NCI-H774 (cell line): ENCODE data around the gene KCNT1.
A peak's percentile ranks its signal among the peaks of the same experiment; 100 is the strongest.

Experiments used
- DNase-seq: peaks from one replicate; lab custom pipeline; 2025; lab: John Stamatoyannopoulos, UW

Gene KCNT1

GRCh38 chr9:135699440-135699839, 2.5 kb upstream of the KCNT1 start, which contains the start of gene SOHLH1:
Gene SOHLH1, minus strand, starts transcription at chr9:135699481. Its CDS starts 14 bp downstream, at chr9:135699467.
- no peak for DNase-seq

DNA sequence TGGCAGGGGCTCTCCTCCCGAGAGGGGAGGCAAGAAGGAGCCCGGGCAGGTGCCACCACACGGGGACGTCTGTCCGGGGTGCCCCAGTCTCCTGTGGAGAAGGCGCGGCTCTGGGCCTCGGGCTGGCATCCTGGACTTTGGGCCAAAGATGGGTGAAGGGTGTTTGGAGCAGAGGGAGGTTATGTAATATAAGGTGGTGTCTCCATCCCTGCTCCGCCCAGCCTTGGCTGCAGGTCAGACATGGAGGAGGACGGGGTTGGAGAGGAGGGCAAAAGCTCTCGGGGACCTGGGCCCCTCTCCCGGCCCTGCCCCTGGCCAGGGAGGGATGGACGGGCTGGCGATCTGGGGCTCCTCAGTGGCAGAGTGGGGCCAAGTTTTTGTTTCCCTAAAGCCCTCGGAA, 1.5 kb upstream of the KCNT1 start:
- DNase-seq, result no peak

GRCh38 chr9:135701067-135701958, 672 bp upstream of the KCNT1 start:
- no peak for DNase-seq

GRCh38 chr9:135703726-135704125, 1.7 kb downstream of the KCNT1 start:
- DNase-seq, result no peak

DNA sequence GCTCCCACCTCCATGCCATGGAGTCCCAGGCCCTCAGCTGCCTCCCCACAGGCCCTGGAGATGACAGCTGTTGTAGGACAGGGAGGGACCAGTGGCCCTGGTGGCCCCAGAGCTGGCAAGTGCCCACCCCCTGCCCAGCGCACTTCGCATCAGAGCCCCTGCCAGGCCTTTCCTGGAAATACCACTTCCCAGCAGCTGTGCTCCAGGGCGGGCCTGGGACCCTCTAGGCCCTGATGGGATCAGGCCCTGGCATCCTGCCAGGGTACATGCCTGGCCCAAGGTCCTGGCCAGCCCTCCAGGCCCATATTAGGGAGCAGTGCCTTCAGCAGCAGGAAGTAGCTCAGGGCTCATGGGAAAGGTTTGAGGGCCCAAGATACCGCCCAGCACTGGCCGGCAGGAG, 2.5 kb downstream of the KCNT1 start:
- no peak for DNase-seq

DNA sequence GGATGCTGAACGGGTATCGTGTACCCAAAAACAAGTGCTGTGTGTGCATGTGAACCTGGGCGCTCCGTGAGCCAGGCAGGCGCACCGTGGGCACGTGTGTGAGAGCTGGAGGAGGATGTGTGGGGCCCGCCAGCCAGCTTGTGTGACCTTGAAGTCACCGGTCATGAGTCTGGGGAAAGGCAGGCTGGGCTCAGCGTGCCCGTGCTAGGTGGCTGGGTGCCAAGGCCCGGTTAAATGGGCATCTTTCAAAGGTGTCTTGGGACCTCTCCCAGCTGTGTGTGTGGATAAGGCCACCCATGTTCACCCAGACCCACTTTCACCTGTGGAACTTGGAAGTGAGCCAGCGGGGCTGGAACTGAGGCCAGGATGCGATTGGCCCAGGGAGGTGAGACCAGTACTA, 3.4 kb downstream of the KCNT1 start:
- DNase-seq, result no peak

- no peak for DNase-seq
Measured at GRCh38 chr9:135706288-135706687, 4.3 kb downstream of the KCNT1 start.

GRCh38 chr9:135707252-135708138, 5.5 kb downstream of the KCNT1 start:
- no peak for DNase-seq

DNA sequence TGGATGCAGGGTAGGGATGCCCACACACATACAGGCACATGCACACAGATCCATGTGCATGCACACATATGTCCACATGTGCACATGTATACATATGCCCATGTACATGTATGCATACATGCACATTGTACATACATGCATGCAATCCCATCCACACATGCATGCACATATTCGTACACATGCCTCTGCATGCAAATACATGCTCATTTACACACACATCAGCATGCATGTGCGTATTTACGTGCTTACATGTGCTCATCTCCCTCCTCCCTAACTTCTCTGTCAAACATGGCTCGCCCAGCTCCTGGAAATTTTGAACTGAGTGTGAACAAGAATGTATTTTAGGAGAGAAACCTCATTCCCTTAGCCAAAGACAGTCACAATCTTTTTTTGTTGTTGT, 6.2 kb downstream of the KCNT1 start:
- no peak for DNase-seq

GRCh38 chr9:135711391-135711790, 9.4 kb downstream of the KCNT1 start:
- peak; percentile 48 for DNase-seq

GRCh38 chr9:135711881-135712280, 9.9 kb downstream of the KCNT1 start:
- no peak for DNase-seq

DNA sequence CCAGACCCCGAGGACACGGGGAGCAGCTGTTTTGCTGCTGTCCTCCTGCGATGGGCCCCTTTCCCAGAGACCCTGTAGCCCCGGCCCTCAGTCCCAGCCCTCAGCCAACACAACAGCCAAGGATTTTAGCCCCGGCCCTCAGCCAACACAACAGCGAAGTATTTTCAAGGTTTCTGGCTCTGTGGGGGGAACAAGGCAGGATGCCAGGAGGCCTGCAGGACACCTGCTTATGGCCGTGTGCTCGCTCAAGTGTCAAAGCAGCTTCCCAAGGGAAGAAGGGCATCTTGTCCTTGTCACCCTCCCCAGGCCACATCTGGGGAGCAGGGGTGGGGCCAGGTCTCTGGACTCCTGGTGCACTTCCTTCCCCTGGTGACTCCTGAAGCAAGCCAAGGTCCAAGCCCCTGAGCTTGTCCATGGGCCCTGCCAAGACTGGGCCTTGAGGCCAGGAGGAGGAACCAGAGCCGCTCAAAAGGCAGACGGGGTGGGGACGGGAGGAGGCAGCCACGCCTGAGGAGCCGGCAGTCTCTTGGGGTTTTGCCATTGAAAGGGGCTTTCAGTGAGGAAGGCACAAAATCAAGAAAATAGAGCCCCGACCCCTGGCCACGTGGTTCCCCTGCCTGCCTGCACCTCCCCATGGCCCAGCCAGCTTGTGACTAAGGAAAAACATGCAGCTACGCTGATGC, 10.8 kb downstream of the KCNT1 start:
- no peak for DNase-seq

DNA sequence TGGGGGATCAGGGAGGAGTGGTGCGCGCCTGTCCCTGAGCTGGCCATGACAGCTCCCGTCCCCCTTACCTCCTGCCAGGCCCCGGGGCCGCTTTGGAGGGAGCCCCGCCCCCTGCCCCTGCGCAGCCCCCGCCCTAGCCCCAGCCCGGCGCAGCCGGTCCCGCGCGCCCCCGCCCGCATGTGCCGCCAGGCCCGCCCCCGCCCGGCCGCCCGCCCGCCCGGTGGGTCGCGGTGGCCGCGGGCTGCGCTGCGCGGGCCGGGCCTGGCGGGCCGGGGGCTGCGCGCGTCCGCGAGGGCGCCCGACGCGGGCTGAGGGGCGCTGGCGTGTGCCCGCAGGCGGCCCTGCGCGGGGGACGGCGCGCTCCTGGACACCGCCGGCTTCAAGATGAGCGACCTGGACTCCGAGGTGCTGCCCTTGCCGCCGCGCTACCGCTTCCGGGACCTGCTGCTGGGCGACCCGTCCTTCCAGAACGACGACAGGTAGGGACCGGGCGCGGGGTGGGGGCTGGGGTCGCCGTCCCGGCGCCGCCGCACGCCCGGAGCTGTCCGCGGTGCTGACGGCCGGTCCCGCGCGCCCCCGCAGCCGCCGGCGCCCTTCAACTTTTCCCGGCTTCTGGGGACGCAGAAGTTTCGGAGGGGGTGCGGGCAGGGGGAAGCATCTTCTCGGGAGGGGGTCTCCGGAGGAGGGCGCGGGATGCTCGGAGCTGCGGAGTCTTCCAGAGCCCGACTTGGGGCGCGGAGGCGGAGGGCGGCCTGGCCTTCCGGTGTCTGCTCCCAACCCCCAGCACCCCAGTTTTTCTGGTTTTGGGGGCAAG, 12.5 kb downstream of the KCNT1 start:
- no peak for DNase-seq

GRCh38 chr9:135715056-135715595, 13.1 kb downstream of the KCNT1 start:
- DNase-seq, result no peak

DNA sequence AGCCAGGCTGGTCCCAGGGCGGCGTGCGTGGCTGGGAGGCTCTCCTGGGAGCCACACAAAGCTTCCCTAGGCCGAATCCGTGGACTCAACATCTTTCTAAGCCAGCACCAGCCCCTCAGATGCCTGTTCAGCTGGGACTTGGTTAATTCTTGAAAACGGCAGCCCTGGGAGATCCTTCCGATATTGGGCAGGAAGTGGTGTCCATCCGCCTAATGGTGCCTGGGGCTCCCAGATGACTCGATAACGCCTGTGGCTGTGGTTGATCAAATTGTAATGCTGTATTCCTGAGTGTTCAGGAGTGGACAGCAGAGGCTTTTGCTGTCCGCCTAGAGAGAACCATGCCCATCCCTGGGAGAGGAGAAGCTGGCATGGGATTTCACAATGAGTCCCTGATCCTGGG, 14.1 kb downstream of the KCNT1 start:
- DNase-seq, result no peak

- DNase-seq, result no peak
Measured at GRCh38 chr9:135717410-135717809, 15.4 kb downstream of the KCNT1 start.

DNA sequence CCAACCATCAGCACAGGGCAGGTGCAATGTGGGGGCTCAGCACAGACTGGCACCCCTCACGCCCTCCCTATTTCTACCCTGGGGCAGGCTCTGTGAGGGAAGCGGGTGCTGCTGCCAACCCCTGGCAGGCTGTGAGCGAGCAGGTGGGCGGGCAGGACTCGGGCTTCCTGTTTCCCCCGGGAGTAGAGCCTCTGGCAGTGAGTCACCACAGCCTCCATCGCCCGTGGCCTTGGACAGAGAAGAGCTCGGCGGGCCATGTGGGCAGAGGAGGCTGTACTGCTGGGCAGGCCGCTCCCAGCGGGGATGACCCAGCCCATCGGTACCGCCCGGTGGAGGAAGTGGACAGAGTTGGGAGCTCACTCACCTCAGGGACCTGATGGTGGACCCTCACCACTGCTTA, 16.6 kb downstream of the KCNT1 start:
- DNase-seq, result no peak

DNA sequence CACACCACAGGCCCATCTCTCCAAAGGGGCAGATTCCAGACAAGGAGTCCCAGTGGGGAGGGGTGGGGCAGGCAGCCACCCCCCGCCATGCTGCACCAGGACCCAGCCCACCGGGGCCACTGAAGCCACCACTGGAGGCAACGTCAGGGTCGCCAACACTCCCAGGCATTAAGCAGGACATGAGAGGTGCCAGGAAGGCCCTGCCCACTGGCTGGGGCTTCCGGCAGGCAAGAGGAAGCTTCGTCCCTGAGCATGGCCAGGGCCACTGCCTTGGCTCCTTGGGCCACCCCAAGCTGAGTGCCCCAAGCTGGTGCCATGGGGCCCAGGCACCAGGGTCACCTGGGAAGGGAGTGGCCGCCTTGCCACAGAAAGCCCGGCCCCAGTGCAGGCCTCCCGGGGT, 17.5 kb downstream of the KCNT1 start:
- DNase-seq, result no peak

DNA sequence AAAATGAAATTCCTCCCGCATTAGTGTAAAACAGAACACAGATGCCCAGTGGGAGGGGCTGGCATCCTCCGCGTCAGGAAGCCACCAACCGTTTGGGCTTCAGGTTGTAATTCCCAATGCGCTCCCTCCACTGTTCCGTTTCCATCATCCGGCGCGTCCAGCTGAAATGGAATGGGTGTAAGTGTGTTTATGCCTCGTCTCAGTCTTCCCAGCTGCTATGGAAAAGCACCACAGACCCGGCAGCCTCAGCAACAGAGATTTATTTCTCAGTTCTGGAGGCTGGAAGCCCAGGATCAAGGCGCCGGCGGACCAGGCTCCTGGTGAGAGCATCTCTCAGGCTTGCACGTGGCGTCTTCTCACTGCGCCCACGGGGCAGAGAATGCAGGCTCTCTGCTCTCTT, 20.4 kb downstream of the KCNT1 start:
- no peak for DNase-seq

DNA sequence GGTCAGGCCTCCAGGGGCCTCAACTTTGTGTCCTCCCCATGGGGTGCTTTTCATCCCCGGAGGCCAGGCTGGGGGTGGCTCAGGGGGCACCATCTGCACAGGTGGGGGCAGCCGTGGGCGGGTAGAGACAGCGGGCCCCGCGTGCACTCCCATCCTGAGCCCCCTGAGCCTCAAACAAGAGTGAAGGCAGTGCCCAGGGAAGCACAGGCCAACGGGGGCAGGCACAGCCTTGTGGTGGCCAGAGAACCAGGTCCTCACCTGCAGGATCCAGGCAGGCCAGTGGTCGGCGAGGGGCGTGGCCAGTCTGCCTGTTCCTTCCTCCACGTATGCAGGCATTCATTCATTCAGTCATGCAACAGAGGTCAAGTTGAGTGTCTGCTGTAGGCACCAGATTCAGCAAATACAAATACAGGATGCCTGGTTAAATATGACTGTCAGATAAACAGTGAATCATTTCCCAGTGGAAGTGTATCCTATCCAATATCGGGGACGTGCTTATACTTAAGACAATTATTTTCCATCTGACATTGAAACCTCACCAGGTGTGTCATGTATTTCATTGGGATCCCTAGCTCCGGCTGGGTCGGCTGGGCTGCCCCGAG, 22.3 kb downstream of the KCNT1 start:
- no peak for DNase-seq
